GM19467 (cell line): Measurements from ENCODE around the gene FOXI1.
"Not testable (repeated sequence)": the region's sequence is repeated elsewhere in the genome, so short reads cannot be mapped to it uniquely, and the experiment has no call there.

ENCODE experiments used
- ATAC-seq: cut with Tn5 transposase; IDR thresholded peaks from one replicate; pipeline ENCODE4 v1.9.1; 2021; ENCODE audit warnings: mild to moderate bottlenecking, moderate library complexity; ENCODE audit not compliant: unreplicated experiment

The FOXI1 gene

GRCh38 chr5:170092455-170093101, 13.1 kb upstream of the FOXI1 start:
- ATAC-seq, result no peak

GRCh38 chr5:170094329-170094728, 11.4 kb upstream of the FOXI1 start:
- ATAC-seq, result not testable (repeated sequence)

GRCh38 chr5:170095646-170096045, 10.1 kb upstream of the FOXI1 start:
- ATAC-seq, result no peak

- ATAC-seq, result no peak
These were observed 7.8 kb upstream of the FOXI1 start for GRCh38 chr5:170097934-170098333.

GRCh38 chr5:170100066-170100943, 5.4 kb upstream of the FOXI1 start:
- ATAC-seq, result no peak

GRCh38 chr5:170103447-170103846, 2.2 kb upstream of the FOXI1 start:
- ATAC-seq, result no peak

- ATAC-seq, result no peak
These were observed 1.4 kb upstream of the FOXI1 start for GRCh38 chr5:170104299-170104698.

GRCh38 chr5:170104710-170105109, 987 bp upstream of the FOXI1 start:
- no peak for ATAC-seq

GRCh38 chr5:170107674-170108073, 2.0 kb downstream of the FOXI1 start:
- ATAC-seq, result no peak

GRCh38 chr5:170108266-170108785, 2.6 kb downstream of the FOXI1 start:
- no peak for ATAC-seq

GRCh38 chr5:170109059-170110031, 3.6 kb downstream of the FOXI1 start:
- no peak for ATAC-seq

GRCh38 chr5:170110403-170111087, 4.8 kb downstream of the FOXI1 start:
- ATAC-seq, result no peak

GRCh38 chr5:170111088-170111785, 5.5 kb downstream of the FOXI1 start:
- no peak for ATAC-seq

GRCh38 chr5:170112876-170113521, 7.3 kb downstream of the FOXI1 start:
- ATAC-seq, result no peak

GRCh38 chr5:170113522-170113900, 7.8 kb downstream of the FOXI1 start:
- no peak for ATAC-seq

GRCh38 chr5:170114271-170114670, 8.6 kb downstream of the FOXI1 start:
- no peak for ATAC-seq

GRCh38 chr5:170115925-170116324, 10.2 kb downstream of the FOXI1 start:
- no peak for ATAC-seq

GRCh38 chr5:170117736-170118135, 12.0 kb downstream of the FOXI1 start:
- no peak for ATAC-seq

- no peak for ATAC-seq
These were observed 14.9 kb downstream of the FOXI1 start for GRCh38 chr5:170120576-170120975.
